Subcutaneous abdominal adipose tissue (tissue), 5 donors: ENCODE data around the gene CUX1.
"Not testable (repeated sequence)": the region's sequence is repeated elsewhere in the genome, so short reads cannot be mapped to it uniquely, and the experiment has no call there.

Source experiments
- H3K27ac ChIP-seq: one replicate; pipeline ENCODE4 v1.7.0; 2013; ENCODE audit warnings: low read depth, mild to moderate bottlenecking, inconsistent platforms, low read length, moderate library complexity
- H3K27me3 ChIP-seq, 5 donors: one replicate each; pipeline ENCODE4 v1.7.0; 2013; ENCODE audit warnings: low read length in 5 of 5, inconsistent platforms in 1 of 5; ENCODE audit not compliant: control insufficient read depth in 5 of 5, insufficient read depth in 4 of 5
- H3K36me3 ChIP-seq, 5 donors: one replicate each; pipeline ENCODE4 v1.7.0; 2013; ENCODE audit warnings: low read length in 5 of 5; ENCODE audit not compliant: control insufficient read depth in 5 of 5, insufficient read depth in 5 of 5
- H3K4me1 ChIP-seq, 5 donors: one replicate each; pipeline ENCODE4 v1.7.0; 2013; ENCODE audit warnings: low read length in 5 of 5, mild to moderate bottlenecking in 3 of 5, moderate library complexity in 1 of 5; ENCODE audit not compliant: control insufficient read depth in 5 of 5, insufficient read depth in 5 of 5
- H3K4me3 ChIP-seq, 5 donors: one replicate each; pipeline ENCODE4 v1.7.0; 2013; ENCODE audit warnings: low read length in 5 of 5, low read depth in 1 of 5
- H3K9ac ChIP-seq, 5 donors: one replicate each; pipeline ENCODE4 v1.7.0; 2013; ENCODE audit warnings: low read length in 5 of 5, mild to moderate bottlenecking in 4 of 5, moderate library complexity in 3 of 5
- H3K9me3 ChIP-seq, 5 donors: one replicate each; pipeline ENCODE4 v1.7.0; 2013; ENCODE audit warnings: low read length in 5 of 5; ENCODE audit not compliant: control insufficient read depth in 5 of 5
- donor health status: healthy.
- donor health status: healthy.
- donor health status: healthy.
- donor health status: healthy.
- donor health status: healthy.

CUX1 gene

DNA sequence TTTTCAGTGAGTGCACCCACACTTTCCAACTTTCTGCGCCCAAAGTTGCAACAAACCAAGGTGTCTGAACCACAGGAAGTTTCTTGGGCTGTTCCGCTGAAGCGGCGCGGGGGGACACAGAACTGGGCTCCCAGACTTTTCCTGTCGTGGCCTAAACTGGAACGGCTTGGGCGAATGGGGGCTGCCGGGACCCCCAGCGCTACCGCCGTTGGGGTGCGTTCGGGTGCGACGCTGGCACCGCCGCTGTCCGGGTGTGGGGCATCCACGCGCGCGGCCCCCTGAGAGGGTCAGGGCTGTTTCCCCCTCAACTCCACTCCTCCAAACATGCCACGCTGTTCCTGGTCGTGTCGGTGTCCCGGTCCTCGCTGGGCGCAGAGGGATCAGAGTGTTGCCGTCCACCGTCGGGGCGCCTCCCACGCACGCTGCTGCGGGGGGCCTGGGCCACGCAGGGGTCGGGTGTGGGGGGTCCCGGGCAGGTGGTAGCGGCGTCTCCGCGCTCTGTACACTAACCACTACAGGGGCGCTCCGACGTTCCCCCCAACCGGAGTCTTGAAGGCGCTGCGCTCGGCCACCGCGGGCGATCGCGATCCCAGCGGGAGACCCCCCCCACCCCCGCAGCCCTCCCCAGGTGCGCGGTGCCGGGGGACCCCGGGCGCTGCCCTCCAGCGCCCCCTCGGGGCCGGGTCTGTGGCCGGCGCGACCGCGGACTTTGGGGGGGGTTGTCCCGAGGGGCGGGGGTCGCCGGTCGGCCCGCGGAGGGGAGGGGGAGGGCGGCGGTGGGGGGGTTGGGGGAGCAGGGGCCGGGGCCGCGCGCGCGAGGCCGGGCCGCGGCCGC lies 2.2 kb upstream of the CUX1 start:
- no peaks in the 10 kb centered on the region for H3K9me3 ChIP-seq
- H3K27ac ChIP-seq: no peak overlapping the region
- peaks cover 0 to 39% (median 32%) of the 10 kb centered on the region in 5 donors for H3K4me1 ChIP-seq
- peaks cover 0 to 4% (median 0%) of the 10 kb centered on the region in 5 donors for H3K27me3 ChIP-seq
- peak overlapping the region in 4 of 5 donors; percentile 52 to 72 (median 62) for H3K9ac ChIP-seq
- H3K36me3 ChIP-seq: no peaks in the 10 kb centered on the region
- peak overlapping the region; percentile 63 to 83 (median 77) for H3K4me3 ChIP-seq

DNA sequence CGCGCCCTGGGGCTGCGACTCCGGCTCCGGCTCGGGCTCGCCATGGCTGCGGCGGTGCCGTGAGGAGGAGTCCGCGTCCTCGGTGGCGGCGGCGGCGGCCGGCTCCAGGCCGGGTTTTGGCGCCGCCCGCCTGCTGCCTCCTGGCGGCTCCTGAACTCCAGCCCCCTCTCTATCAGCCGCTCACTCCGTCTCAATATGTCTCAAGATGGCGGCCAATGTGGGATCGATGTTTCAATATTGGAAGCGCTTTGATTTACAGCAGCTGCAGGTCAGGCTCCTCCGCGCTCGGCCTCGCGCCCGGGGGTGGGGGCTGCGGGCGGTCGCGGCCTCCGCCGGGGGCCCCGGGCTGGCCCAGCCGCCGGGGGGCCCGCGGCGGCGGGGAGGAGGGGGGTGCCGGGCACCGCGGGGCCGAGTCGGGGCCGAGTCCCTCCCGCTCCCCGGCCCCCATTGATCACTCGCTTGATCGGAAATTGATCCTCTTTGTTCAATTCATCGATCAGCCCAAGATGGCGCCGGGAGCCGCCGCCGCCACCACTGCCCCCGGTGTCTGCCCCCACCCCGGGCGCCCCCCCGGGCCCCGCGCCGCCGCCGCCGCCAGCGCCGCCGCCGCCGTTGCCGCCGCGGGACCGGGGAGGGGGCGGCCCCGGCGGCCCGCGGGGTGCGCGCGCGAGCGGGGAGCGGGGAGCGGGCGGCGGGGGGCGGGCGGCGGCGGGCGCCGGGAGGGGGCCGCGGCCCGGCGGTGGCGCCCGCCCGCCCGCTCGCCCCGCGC lies 1.4 kb upstream of the CUX1 start:
- H3K9ac ChIP-seq: peak overlapping the region in 1 of 5 donors; percentile 70
- no peaks in the 10 kb centered on the region for H3K9me3 ChIP-seq
- H3K4me3 ChIP-seq: peak overlapping the region in 4 of 5 donors; percentile 67 to 73 (median 70)
- no peaks in the 10 kb centered on the region for H3K36me3 ChIP-seq
- H3K4me1 ChIP-seq: peaks cover 0 to 39% (median 32%) of the 10 kb centered on the region in 5 donors
- no peak overlapping the region for H3K27ac ChIP-seq
- peaks cover 0 to 3% (median 0%) of the 10 kb centered on the region in 5 donors for H3K27me3 ChIP-seq

DNA sequence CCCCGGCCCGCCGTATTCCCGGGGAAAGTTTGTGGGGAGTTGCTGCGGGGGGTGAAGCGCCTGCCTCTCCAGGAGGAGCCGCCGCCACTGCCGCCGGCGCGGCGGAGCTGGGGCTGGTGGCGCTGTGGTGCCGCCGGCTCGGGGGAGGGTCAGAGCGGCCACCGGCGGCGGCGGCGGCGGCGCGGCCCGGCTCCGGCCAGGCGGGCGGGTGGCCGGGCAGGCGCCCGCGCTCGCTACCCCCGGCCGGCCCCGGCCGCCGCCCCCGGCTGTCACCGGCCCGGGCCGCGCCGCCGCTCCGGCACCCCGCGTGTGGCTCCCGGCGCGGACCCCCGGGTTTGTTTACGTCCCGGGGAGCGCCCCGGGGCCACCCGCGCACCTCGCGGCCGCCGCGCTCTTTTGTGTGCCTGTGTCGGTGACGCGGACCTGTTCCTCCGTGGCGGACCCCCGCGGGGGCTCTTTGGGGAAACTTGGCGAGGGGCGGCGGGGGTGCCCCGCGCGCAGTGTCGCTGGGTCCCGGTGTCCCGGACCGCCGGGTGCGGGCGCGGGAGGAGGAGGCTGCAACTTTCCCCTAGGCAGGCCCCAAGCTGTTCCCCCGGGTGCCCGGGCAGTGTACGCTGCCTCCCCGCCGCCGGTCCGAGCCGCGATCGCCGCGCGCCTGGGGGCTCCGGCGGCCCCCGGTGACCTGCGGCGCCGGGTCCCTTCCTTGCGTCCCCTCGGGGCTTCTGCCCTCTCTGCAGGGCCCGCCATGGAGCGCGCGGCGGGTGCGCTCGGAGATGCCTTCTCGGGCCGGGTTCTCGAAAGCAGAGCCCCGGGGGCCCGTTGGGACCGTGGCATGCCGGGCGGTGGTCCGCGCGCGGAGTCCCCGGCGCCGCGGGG lies 593 bp upstream of the CUX1 start:
- H3K27me3 ChIP-seq: no peaks in the 10 kb centered on the region
- no peaks in the 10 kb centered on the region for H3K9me3 ChIP-seq
- peak overlapping the region in 3 of 5 donors; percentile 72 to 83 (median 73) for H3K9ac ChIP-seq
- peak overlapping the region in 4 of 5 donors; percentile 60 to 80 (median 69) for H3K4me3 ChIP-seq
- H3K36me3 ChIP-seq: no peaks in the 10 kb centered on the region
- peaks cover 0 to 39% (median 32%) of the 10 kb centered on the region in 5 donors for H3K4me1 ChIP-seq
- no peak overlapping the region for H3K27ac ChIP-seq

DNA sequence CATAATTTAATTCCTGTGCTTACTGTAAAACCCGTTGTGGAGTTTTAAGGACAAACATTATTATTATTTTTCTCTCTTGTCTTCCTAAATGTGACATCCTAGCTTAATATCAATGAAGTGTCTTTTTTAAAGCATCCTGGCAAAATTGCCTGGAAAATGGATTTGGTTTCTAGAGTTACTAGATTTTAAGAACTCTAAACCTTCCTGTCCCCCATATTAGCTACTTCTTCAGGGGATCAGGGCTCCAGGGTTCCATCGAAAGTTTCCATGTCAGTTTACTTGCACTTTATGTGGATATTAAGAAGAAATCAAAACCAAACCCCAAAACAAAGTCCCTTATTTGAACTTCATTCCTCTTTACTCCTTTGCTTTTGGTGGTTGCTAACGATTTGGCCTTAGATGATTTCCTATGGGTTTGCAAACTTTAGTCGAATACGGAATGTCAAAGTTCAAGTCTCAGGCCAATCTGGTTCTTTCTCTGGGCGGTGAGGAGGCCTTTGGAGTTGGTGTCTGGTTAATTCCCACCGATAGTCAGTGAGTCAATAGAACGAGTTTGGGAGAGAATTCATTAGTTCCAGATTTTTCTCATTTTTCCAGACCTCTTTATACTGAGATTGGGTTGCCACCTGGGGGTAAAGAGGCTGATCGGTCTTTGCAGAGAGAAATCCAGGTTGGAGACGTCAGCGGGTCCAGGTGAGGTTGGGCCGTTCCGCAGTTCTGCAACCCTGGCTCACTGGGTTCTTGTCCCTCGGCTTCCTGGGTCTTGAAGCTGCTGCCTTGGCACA lies 1.1 kb downstream of the CUX1 start:
- peak overlapping the region; percentile 30 for H3K27ac ChIP-seq
- peak overlapping the region in 1 of 5 donors; percentile 40 for H3K9ac ChIP-seq
- H3K4me1 ChIP-seq: peaks cover 0 to 44% (median 37%) of the 10 kb centered on the region in 5 donors
- H3K27me3 ChIP-seq: no peaks in the 10 kb centered on the region
- no peaks in the 10 kb centered on the region for H3K36me3 ChIP-seq
- H3K4me3 ChIP-seq: peak overlapping the region in 3 of 5 donors; percentile 60 to 76 (median 62)
- no peaks in the 10 kb centered on the region for H3K9me3 ChIP-seq

DNA sequence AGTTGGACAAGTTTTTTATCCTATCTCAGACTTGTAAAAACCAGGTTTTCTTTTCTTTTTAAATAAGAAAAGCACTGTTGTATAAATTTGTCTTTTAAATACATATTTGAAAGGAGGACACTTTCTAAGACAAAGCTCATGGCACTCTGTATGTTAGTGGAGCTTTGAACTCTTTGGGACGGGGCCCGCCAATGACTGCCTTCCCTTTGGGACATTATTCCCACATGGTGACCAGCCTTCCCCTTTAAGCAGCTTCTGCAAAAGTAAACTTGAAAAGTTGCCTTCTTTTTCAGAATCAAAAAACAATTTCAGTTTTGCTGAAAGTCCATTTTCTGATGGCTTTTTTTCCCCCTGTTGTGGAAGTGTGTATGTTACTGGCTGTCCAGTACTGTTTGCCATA lies 1.8 kb downstream of the CUX1 start:
- no peaks in the 10 kb centered on the region for H3K36me3 ChIP-seq
- H3K9me3 ChIP-seq: no peaks in the 10 kb centered on the region
- no peaks in the 10 kb centered on the region for H3K27me3 ChIP-seq
- no peak overlapping the region for H3K9ac ChIP-seq
- no peak overlapping the region for H3K27ac ChIP-seq
- H3K4me3 ChIP-seq: no peak overlapping the region
- H3K4me1 ChIP-seq: peaks cover 0 to 43% (median 40%) of the 10 kb centered on the region in 5 donors

DNA sequence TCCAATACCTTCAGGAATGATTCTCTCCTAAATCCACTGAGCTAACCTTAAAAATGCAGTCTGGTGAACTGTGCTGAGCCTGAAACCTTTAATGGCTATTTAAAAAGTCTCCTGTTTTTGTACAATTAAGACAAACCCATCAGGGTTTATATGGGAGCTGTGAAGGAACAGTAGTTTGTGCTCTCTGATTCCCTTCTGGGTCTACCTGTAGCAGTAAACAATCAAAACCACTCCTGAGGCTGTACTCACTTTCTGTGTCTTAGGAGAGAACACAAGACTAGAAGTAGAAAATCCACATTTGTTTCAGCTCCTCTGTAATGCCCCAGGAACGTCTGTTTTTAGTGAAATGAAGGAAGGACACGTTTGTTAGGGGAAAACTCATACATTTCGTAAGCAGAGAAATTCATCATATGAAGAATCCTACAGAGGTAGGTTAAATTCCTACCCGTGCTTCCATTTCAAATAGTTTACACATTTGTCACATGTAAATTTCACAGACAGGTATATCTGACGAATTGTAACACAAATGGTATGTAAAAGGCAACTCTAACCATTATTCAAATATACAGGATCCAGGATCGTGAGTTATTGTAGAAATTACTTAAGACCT lies 2.6 kb downstream of the CUX1 start:
- no peaks in the 10 kb centered on the region for H3K36me3 ChIP-seq
- H3K4me1 ChIP-seq: peaks cover 0 to 35% (median 33%) of the 10 kb centered on the region in 5 donors
- no peak overlapping the region for H3K9ac ChIP-seq
- no peak overlapping the region for H3K4me3 ChIP-seq
- no peaks in the 10 kb centered on the region for H3K27me3 ChIP-seq
- H3K9me3 ChIP-seq: no peaks in the 10 kb centered on the region
- no peak overlapping the region for H3K27ac ChIP-seq

DNA sequence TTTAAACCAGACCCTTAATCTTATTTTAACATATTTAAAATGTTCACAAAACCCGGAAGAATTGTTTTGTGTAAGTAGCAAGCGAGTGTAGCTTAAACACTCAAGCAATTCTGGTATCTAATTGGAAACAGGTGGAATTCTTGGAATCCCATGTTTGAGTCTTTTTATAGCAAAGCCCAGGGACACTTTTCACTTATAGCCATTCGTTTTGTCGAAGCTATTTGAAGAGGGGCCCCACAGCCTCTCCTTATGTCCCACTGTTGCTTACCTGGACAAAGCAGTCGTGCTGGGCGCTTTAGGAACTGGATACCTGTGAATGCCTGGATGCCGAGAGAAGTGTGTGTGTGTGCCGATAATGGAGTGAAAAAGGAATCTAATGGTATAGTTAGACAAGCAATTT lies 3.3 kb downstream of the CUX1 start:
- Histone ChIP-seq H3K27me3 (no peaks in the 10 kb centered on the region), H3K27ac (no peak overlapping the region), H3K4me1 (peaks cover 0 to 34% (median 29%) of the 10 kb centered on the region in 5 donors), H3K9me3 (no peaks in the 10 kb centered on the region), H3K36me3 (no peaks in the 10 kb centered on the region), H3K9ac (no peak overlapping the region), H3K4me3 (no peak overlapping the region)

DNA sequence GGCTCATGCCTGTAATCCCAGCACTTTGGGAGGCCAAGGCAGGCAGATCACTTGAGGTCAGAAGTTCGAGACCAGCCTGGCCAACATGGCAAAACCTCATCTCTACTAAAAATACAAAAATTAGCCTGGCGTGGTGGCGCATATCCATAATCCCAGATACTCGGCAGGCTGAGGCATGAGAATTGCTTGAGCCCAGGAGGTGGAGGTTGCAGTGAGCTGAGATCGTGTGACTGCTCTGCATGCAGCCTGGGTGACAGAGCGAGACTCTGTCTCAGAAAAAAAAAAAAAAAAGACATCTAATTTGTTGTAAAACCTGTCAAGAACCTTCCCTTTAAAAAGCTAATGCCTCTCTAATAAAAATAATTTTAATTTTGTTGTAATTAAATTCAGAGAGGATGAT lies 5.2 kb downstream of the CUX1 start:
- H3K4me3 ChIP-seq, H3K9ac ChIP-seq, H3K27me3 ChIP-seq, H3K27ac ChIP-seq, H3K36me3 ChIP-seq, H3K9me3 ChIP-seq: not testable (repeated sequence)
- peaks cover 0 to 32% (median 26%) of the 10 kb centered on the region in 5 donors for H3K4me1 ChIP-seq

DNA sequence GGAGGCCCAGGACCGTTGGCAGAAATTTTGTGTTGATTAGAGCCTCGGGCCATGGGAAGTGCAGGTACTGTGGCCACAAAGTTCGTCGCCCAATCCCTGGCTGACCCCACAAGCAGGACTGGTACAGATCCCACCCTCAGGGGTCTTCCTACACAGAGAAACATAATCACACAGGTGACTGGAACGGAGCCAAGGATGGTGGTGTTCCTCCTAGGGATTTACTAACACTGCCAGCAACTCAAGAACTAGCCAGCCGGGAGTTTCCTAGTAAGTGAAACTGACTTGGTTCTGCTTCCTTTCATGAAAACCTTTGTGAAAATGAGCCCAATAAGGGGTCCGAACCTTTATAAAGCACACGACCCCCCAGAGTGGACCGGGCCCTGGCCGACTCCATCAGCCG lies 5.7 kb downstream of the CUX1 start:
- no peaks in the 10 kb centered on the region for H3K9me3 ChIP-seq
- peaks cover 0 to 28% (median 23%) of the 10 kb centered on the region in 5 donors for H3K4me1 ChIP-seq
- peak overlapping the region in 1 of 5 donors; percentile 40 for H3K9ac ChIP-seq
- H3K27ac ChIP-seq: no peak overlapping the region
- no peaks in the 10 kb centered on the region for H3K27me3 ChIP-seq
- H3K36me3 ChIP-seq: no peaks in the 10 kb centered on the region
- H3K4me3 ChIP-seq: no peak overlapping the region
